Skeletal muscle tissue (tissue), 4 donors: Measurements from ENCODE around the gene AHCTF1. TPM values are rescaled to one million over a fixed set of nuclear protein-coding genes. Genes with fewer than 3 reads are reported as not detected.

Experiments used
- H3K27ac ChIP-seq: one replicate; pipeline ENCODE4 v1.7.0; 2013; ENCODE audit warnings: mild to moderate bottlenecking, low read depth, low read length, inconsistent platforms
- H3K27me3 ChIP-seq, 3 donors: one replicate each; pipeline ENCODE4 v1.7.0; 2013; ENCODE audit warnings: low read length in 3 of 3; ENCODE audit not compliant: control insufficient read depth in 3 of 3, insufficient read depth in 3 of 3
- H3K36me3 ChIP-seq, 3 donors: one replicate each; pipeline ENCODE4 v1.7.0; 2013; ENCODE audit warnings: low read length in 3 of 3; ENCODE audit not compliant: control insufficient read depth in 3 of 3, insufficient read depth in 3 of 3
- H3K4me1 ChIP-seq, 3 donors: one replicate each; pipeline ENCODE4 v1.7.0; 2013; ENCODE audit warnings: low read length in 3 of 3, mild to moderate bottlenecking in 3 of 3; ENCODE audit not compliant: control insufficient read depth in 3 of 3, insufficient read depth in 3 of 3
- H3K4me3 ChIP-seq, 3 donors: one replicate each; pipeline ENCODE4 v1.7.0; 2013; ENCODE audit warnings: low read length in 3 of 3
- H3K9ac ChIP-seq, 3 donors: one replicate each; pipeline ENCODE4 v1.7.0; 2013; ENCODE audit warnings: low read length in 3 of 3, mild to moderate bottlenecking in 3 of 3, moderate library complexity in 2 of 3, low read depth in 1 of 3
- H3K9me3 ChIP-seq, 3 donors: one replicate each; pipeline ENCODE4 v1.7.0; 2013; ENCODE audit warnings: low read length in 3 of 3; ENCODE audit not compliant: control insufficient read depth in 3 of 3
- total RNA-seq: library from RNA; depleted of rRNA; stranded (reverse); fragments of >200 nt; gene quantifications from one replicate; pipeline ENCODE4 v1.2.3, GENCODE V29; 2014
- donor health status: Osteomylitis.

AHCTF1 gene
- total RNA-seq, 1 donor from 2014 or later, result 19.3 TPM

DNA sequence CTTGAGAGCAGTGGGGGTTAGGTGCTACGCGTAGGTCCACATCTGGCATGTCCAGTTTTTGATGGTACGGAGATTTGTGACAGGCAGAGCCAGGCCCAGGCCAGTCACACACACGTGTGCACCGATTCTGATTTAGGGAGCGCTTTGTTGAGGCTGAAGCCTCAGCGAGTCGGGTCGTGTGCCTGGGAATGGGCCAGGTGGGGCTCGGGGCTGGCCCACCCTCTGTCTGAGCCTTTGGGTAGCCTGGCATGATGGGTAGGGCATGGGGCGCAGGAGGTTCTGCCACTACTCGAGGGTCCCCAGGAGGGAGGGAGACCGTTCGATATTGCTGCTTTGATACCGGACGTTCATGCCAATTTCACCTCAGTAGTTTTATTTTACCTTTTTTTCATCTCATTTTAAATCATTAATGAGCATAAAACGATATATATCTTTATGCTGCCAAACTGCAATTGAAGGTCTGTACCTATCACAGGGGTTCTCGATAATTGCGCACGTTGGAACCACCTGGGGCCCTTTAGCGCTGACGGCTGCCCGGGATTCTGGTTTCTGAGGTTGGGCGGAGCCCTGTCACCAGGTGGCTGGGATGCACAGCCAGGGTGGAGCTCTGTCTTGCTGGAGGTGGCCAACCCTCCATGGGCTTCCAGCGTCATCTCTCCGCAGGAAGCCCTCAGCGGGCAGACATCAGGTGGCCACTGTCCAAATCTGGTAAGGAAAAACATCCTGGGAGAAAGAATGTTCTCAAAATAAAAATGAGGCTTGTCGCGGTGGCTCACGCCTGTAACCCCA lies 135.6 kb downstream of the AHCTF1 start:
- Histone ChIP-seq H3K27me3 (peaks cover 4 to 15% (median 9%) of the 10 kb centered on the region in 3 donors), H3K9ac (no peak overlapping the region), H3K4me1 (peaks cover 20 to 36% (median 26%) of the 10 kb centered on the region in 3 donors), H3K36me3 (no peaks in the 10 kb centered on the region), H3K9me3 (no peaks in the 10 kb centered on the region), H3K4me3 (no peak overlapping the region), H3K27ac (no peak overlapping the region)

- no peaks in the 10 kb centered on the region for H3K9me3 ChIP-seq
- H3K27ac ChIP-seq, result no peak overlapping the region
- peak overlapping the region in 1 of 3 donors; percentile 3 for H3K9ac ChIP-seq
- peaks cover 9 to 23% (median 12%) of the 10 kb centered on the region in 3 donors for H3K27me3 ChIP-seq
- no peaks in the 10 kb centered on the region for H3K36me3 ChIP-seq
- no peak overlapping the region for H3K4me3 ChIP-seq
- H3K4me1 ChIP-seq, result peaks cover 20 to 36% (median 26%) of the 10 kb centered on the region in 3 donors
These were observed 136.7 kb downstream of the AHCTF1 start for GRCh38 chr1:246794828-246795671.

DNA sequence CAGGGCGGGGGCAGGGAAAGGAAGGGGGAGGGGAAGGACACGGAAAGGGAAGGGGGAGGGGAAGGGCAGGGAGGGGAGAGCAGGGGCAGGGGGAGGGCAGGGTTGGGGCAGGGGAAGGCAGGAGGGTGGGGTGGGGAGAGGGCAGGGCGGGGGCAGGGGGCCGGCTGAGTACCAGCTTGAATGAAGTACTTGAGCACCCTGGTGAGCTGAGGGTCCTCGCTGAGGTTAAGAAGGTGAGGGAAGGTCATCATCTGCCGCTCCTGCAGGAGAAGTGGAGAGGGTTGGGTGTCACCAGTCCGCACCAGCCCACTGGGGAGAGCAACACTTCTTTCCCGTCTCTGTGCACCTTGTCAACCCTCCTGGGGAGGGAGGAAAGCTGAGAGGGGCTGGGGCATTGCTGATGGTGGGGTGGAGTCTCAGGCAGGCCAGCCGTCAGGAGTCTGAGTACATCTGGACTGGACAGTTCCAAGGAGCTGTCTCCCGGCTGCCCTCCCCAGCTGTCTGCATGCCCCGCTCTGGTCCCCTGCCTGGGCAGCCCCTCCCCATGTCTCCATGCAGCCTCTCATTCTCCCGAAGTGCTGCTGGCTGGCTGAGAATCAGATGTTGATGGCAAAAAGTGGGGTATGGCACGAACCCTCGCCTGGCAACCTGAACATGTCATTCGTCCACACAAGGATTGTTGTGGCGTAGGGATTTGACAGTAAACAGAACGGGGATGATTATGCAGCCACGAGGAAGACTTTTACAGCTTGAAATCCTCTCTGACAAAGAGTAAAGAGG lies 137.5 kb downstream of the AHCTF1 start:
- no peaks in the 10 kb centered on the region for H3K9me3 ChIP-seq
- H3K4me1 ChIP-seq, result peaks cover 20 to 35% (median 26%) of the 10 kb centered on the region in 3 donors
- no peaks in the 10 kb centered on the region for H3K36me3 ChIP-seq
- H3K4me3 ChIP-seq, result no peak overlapping the region
- peaks cover 17 to 31% (median 19%) of the 10 kb centered on the region in 3 donors for H3K27me3 ChIP-seq
- H3K27ac ChIP-seq, result no peak overlapping the region
- no peak overlapping the region for H3K9ac ChIP-seq

DNA sequence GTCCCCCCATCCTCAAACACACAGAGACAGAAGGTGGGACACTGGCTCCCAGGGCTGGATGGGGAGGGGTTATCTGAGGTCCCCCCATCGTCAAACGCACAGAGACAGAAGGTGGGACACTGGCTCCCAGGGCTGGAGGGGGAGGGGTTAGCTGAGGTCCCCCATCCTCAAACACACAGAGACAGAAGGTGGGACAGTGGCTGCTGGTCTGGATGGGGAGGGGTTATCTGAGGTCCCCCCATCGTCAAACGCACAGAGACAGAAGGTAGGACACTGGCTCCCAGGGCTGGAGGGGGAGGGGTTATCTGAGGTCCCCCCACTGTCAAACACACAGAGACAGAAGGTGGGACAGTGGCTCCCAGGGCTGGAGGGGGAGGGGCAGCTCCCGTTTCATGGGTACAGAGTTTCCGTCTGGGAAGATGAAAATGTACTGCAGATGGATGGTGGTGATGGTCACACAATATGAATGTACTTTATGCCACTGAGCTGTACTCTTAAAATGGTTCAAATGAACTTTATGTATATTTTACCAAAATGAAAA lies 138.3 kb downstream of the AHCTF1 start:
- Histone ChIP-seq H3K27me3 (peaks cover 19 to 37% (median 19%) of the 10 kb centered on the region in 3 donors), H3K27ac (no peak overlapping the region), H3K4me1 (peaks cover 15 to 27% (median 20%) of the 10 kb centered on the region in 3 donors), H3K9me3 (no peaks in the 10 kb centered on the region), H3K9ac (no peak overlapping the region), H3K36me3 (no peaks in the 10 kb centered on the region), H3K4me3 (no peak overlapping the region)

- H3K27me3 ChIP-seq, result peaks cover 24 to 45% (median 25%) of the 10 kb centered on the region in 3 donors
These were observed 139.1 kb downstream of the AHCTF1 start for GRCh38 chr1:246792603-246793002.

DNA sequence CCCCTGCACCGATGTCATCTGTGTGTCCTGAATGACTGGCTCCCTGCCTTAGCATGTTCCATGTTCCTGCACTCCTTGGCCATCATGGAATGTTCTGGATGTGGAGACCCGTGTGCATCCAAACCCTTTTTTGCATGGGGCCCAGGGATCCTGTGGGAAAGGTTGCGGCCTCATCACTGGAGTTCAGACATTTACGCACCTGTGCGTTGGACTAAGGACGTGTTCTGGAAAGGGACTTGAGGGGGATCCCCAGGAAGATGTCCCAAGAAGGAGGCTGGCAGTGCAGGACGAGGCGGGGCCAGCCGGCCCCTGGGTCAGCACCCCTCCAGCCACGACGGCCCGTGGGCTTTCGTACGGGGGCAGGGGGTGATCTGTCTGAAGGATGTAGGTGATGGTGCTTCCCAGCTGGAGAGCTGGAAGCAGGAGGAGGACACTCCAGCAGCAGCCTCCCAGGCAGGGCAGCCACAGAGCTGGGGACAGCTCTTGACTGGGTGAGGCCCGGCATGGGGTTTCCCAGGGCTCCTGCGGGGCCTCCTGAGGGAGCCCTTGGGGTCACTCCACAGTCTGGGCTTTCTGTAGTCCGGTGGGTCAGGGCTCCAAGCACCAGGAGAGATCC lies 140.3 kb downstream of the AHCTF1 start:
- H3K4me1 ChIP-seq, result peaks cover 9 to 23% (median 16%) of the 10 kb centered on the region in 3 donors

More at GRCh38 chr1:246792603-246793002, 139.1 kb downstream of the AHCTF1 start:
- H3K4me3 ChIP-seq, result no peak overlapping the region
- H3K36me3 ChIP-seq, result no peaks in the 10 kb centered on the region
- no peak overlapping the region for H3K27ac ChIP-seq
- no peak overlapping the region for H3K9ac ChIP-seq
- peaks cover 11 to 23% (median 16%) of the 10 kb centered on the region in 3 donors for H3K4me1 ChIP-seq
- no peaks in the 10 kb centered on the region for H3K9me3 ChIP-seq

DNA sequence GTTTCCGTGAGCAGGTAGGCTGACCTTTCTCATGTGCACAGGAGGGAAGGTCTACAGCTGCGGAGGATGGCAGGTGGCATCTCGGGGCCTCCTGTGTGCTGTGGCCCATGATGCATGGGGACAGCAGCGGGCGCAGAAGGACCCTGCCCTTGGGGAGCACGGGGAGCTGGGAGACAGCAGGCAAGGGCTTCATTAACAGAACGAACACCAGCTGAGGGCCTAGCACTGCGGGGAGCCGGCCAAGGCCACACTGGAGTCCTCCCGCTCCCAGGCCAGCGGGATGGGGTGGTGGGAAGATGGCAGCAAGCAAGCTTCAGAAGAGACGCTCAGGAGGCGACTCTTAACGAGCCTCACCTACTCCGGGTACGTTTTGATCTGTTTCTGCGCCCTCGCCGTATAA lies 140.9 kb downstream of the AHCTF1 start:
- H3K36me3 ChIP-seq, result no peaks in the 10 kb centered on the region
- peaks cover 9 to 23% (median 16%) of the 10 kb centered on the region in 3 donors for H3K4me1 ChIP-seq
- no peaks in the 10 kb centered on the region for H3K9me3 ChIP-seq
- no peak overlapping the region for H3K4me3 ChIP-seq
- H3K9ac ChIP-seq, result no peak overlapping the region
- no peak overlapping the region for H3K27ac ChIP-seq
- peaks cover 24 to 46% (median 28%) of the 10 kb centered on the region in 3 donors for H3K27me3 ChIP-seq

More for the DNA sequence above, 140.3 kb downstream of the AHCTF1 start:
- no peaks in the 10 kb centered on the region for H3K9me3 ChIP-seq
- no peak overlapping the region for H3K4me3 ChIP-seq
- H3K27me3 ChIP-seq, result peaks cover 24 to 46% (median 28%) of the 10 kb centered on the region in 3 donors
- no peak overlapping the region for H3K27ac ChIP-seq
- H3K9ac ChIP-seq, result no peak overlapping the region
- no peaks in the 10 kb centered on the region for H3K36me3 ChIP-seq

DNA sequence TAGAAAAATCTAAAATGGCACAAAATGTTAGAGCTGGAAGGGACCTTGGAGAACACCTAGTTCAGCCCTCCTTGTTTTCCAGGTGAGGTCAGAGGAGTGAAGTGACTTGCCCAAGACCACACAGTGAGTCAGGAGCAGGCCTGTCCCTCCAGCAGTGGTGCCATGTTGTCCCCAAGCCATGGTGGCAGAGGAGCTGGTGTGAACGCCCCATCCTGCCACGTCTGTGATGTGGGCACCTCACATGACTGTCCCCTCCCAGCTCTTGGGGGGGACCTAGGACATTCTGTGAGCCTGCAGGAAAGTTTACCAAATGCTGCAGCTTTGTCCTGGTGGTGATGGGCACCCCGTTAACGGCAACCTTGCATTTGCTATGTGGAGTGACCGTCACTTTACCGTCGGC lies 141.4 kb downstream of the AHCTF1 start:
- H3K9me3 ChIP-seq, result peaks cover 0 to 2% (median 0%) of the 10 kb centered on the region in 3 donors
- peaks cover 9 to 21% (median 16%) of the 10 kb centered on the region in 3 donors for H3K4me1 ChIP-seq
- H3K27me3 ChIP-seq, result peaks cover 23 to 46% (median 28%) of the 10 kb centered on the region in 3 donors
- no peak overlapping the region for H3K4me3 ChIP-seq
- no peak overlapping the region for H3K9ac ChIP-seq
- H3K36me3 ChIP-seq, result no peaks in the 10 kb centered on the region
- H3K27ac ChIP-seq, result no peak overlapping the region
